Bronchial epithelial cell (primary cell): ENCODE measurements around the gene PRKCH. TPM values are rescaled to one million over a fixed set of nuclear protein-coding genes. Genes with fewer than 3 reads are reported as not detected.

Experiments used
- DNase-seq: peaks from one replicate; pipeline ENCODE4 v3.0.0-alpha.2; 2010; ENCODE audit warnings: low read depth
- FAIRE-seq: peaks from 2 replicates; lab custom pipeline; 2011; peaks lifted over from hg19 to GRCh38; lab: Jason Lieb, UNC
- H3K27me3 ChIP-seq: 2 replicates; pipeline ENCODE4 v1.5.1; 2011; ENCODE audit warnings: low read length; ENCODE audit not compliant: control insufficient read depth, insufficient read depth
- H3K36me3 ChIP-seq: 2 replicates; pipeline ENCODE4 v1.5.1; 2011; ENCODE audit warnings: low read length; ENCODE audit not compliant: control insufficient read depth, insufficient read depth
- H3K4me3 ChIP-seq: 2 replicates; pipeline ENCODE4 v1.5.1; 2011; ENCODE audit warnings: mild to moderate bottlenecking, low read depth, low read length, control low read depth
- CTCF ChIP-seq: IDR thresholded peaks from 2 replicates; pipeline ENCODE4 v1.5.1; 2011; ENCODE audit warnings: mild to moderate bottlenecking, moderate library complexity, low read length, control low read depth, inconsistent platforms; ENCODE audit not compliant: insufficient read depth, severe bottlenecking
- total RNA-seq: library from RNA; depleted of rRNA; stranded (reverse); fragments of >200 nt; gene quantifications from 2 replicates; pipeline ENCODE4 v1.2.1, GENCODE V29; 2014

PRKCH gene
- total RNA-seq, 1 donor from 2014 or later: 24.5 TPM

DNA sequence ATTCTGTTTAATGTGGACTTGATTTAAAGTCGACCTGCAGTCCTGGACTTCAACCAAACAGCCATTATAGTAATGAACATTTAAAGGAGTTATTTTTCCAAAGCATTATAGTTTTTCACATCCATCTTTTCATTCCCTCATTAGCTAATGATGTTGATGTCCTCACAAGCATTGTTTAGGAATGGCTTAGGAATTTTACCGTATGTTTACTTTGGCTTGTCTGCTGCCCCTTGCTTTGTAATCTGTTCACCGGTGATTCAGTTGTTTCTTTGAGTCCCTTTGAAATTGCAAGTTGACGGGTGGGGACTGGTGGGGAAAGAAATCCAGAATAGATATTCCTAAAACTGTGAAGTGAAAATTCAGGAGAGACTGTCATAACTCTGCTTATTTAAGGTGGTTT, 25.4 kb downstream of the PRKCH start:
- Histone ChIP-seq H3K27me3 (no peaks in the 10 kb centered on the region), H3K36me3 (no peaks in the 10 kb centered on the region), H3K4me3 (no peak overlapping the region)
- DNase-seq: peak; percentile 86
- no peak for TF ChIP-seq CTCF
- no peak for FAIRE-seq

DNA sequence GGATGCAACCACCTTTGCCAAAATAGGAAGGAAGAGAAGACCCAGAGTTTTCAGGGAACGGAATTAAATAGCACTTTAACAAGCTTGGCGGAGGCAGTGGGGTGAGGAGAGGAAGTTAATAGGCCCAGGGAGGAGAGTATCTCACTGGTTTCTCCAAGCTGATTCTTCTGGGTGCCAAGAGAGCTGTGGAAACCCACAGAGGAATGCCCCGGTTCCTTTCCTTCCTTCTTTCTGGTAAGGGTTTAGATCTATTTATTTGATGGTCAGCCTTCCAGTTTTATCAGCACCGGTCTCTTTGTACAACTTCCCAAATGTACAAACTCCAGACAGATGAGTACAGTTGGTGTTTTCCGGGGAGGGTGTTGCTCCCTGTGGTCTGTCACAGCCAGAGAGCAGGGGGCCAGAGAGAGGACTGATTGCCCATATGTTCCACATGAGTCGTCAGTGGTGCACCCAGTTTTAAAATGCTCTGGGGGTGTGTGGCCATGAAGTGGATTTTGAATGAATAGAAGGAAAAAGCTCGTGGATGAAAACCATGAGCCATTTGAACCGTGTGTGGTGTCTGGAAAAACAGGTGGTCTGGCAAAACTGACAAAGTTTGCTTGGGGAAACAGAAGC, 26.6 kb downstream of the PRKCH start:
- no peak for DNase-seq
- TF ChIP-seq CTCF: no peak

DNA sequence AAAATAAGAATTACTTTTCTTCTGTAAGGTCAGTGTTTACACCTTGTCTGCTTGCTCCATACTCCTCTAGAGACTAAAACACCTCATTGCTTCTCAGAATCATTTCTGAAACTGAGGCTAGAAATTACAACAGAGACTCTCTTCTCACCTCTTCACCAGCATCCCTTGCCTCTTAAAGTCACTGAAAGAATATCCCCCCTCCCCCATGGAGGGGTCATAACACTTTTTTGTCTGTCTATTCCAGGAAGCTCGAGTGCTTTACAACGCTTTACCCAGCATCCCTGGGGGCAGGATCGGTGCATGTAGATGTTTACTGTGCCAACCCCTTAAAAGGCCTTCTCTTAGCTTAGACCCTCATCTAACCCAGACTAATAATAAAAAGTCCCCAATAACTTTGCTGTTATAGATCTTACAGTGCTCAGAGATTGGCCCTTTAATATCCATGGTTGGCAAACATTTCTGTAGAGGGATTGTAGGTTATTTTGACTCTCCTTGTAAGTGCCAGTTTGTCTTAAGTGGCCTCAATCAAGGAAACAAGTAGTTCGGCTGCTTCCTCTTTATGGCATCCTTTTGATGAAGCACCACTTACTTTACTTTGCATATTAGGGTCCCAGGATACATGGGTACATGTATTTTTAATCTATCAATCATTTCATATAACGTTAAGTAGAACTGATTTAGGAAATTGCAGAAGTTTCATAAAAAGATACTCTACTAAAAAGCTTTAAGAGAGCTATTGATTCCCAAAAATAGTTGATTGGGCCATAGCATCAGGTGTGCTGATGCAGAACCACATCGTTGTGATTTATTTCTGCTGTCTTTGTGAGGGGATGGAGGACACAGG, 29.3 kb downstream of the PRKCH start:
- H3K27me3 ChIP-seq: no peaks in the 10 kb centered on the region
- FAIRE-seq: no peak
- no peak overlapping the region for H3K4me3 ChIP-seq
- no peaks in the 10 kb centered on the region for H3K36me3 ChIP-seq
- TF ChIP-seq CTCF: no peak
- no peak for DNase-seq

More for the DNA sequence above, 26.6 kb downstream of the PRKCH start:
- no peak for FAIRE-seq
- H3K27me3 ChIP-seq: no peaks in the 10 kb centered on the region
- no peak overlapping the region for H3K4me3 ChIP-seq
- H3K36me3 ChIP-seq: no peaks in the 10 kb centered on the region

- FAIRE-seq: no peak
- H3K27me3 ChIP-seq: no peaks in the 10 kb centered on the region
- no peaks in the 10 kb centered on the region for H3K36me3 ChIP-seq
- no peak overlapping the region for H3K4me3 ChIP-seq
- DNase-seq: no peak
- no peak for TF ChIP-seq CTCF
Observed at GRCh38 chr14:61351477-61351876, 30.1 kb downstream of the PRKCH start.

DNA sequence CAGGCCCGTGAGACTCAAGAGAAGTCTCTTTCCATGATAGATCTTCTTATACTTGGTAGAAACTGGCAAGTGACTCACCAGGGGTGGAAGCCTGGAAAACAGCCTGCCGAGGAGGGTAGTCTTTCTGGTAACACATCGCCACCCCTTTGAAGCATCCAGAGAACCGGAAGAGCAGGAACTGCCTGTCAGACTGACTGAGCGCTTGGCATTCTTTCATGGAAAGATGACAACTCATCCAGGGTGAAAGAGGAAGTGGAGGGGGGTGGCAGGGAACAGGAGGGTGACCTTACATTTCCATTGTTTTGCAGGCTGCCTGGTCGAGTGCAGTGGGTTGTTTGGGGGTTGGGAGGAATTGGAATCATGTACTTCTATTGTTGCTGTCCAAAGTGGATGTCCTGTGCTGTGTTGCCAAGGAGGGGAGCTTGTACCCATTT, 34.5 kb downstream of the PRKCH start:
- no peak overlapping the region for H3K4me3 ChIP-seq
- no peaks in the 10 kb centered on the region for H3K27me3 ChIP-seq
- H3K36me3 ChIP-seq: no peaks in the 10 kb centered on the region
- DNase-seq: peak; percentile 99
- TF ChIP-seq CTCF: no peak
- peak; percentile 28 for FAIRE-seq
